ENCODE measurements around the gene MYOF. TPM values are rescaled to one million over a fixed set of nuclear protein-coding genes. Genes with fewer than 3 reads are reported as not detected.
A peak's percentile ranks its signal among the peaks of the same experiment; 100 is the strongest.
"Not testable (repeated sequence)": the region's sequence is repeated elsewhere in the genome, so short reads cannot be mapped to it uniquely, and the experiment has no call there.

Gene MYOF
- total RNA-seq, 6 experiments from 2014 or later = 401 to 553 (median 530) TPM

GRCh38 chr10:93290661-93291354 is 191.3 kb downstream of the MYOF start:
- no peak for DNase-seq
- TF ChIP-seq CTCF (IDR thresholded peaks at IDR 0.05) = no peak
- no peaks in the 10 kb centered on the region; the same call in 1 of the 2 replicates for H3K27me3 Mint-ChIP-seq (ENCODE audit: insufficient read depth)
- H3K9me3 Mint-ChIP-seq = no peaks in the 10 kb centered on the region
- H3K4me1 Mint-ChIP-seq (ENCODE audit: low read depth) = peaks cover 34% of the 10 kb centered on the region
- no peaks in the 10 kb centered on the region for H3K36me3 Mint-ChIP-seq (ENCODE audit: low read depth)
- no peak overlapping the region for H3K27ac Mint-ChIP-seq
- no peak overlapping the region for H3K4me3 Mint-ChIP-seq

DNA sequence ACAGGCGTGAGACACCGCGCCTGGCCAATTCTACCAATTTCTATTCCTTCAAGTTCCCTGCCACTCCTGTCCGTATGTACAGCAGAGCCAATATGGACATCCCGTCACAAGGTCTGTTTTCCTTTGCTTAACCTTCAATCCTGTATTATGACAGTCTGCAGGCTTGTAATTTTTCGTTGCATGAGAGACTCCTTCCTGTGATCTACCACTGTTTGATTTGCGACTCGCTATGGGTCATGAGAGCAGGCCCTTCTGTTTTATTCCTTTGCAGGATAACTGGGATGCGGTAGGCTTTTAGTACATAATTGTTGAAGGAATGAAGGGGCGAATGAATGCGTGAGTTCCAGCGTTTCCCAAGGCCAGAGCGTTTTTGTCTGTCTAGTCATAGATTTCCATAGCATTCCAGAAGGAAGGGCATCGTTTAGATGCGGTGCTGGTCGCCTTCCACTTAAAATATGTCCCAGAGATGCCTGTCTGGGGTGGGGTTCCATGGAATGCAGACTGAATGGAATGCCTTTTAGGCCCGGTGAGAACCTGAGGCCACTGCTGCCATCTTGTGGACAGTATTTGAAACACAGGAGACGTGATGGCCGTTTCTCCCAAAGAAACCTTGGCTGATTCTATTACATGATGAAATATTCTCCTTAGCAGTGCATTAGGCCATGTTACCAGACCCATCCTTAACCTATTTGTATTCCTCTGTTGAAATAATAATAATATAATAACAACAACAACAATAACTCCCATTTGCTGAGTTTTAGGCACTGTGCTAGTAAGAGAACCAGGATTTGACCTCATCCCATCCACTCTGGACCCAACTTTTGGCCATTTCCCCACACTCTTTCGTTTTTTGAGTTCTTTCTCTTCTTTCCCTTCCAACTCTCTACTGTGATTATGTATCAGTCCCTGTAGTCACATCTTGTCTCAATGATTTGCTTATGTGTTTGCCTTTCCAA is 193.2 kb downstream of the MYOF start:
- Mint-ChIP-seq H3K27ac (peak overlapping the region; percentile 70), H3K36me3 (ENCODE audit: low read depth) (no peaks in the 10 kb centered on the region), H3K4me3 (peak overlapping the region; percentile 16; the same call in 1 of the 2 replicates), H3K4me1 (ENCODE audit: low read depth) (peaks cover 32% of the 10 kb centered on the region), H3K9me3 (no peaks in the 10 kb centered on the region), H3K27me3 (ENCODE audit: insufficient read depth) (no peaks in the 10 kb centered on the region; the same call in 1 of the 2 replicates)
- peak; percentile 96 for TF ChIP-seq CTCF (IDR thresholded peaks at IDR 0.05)
- peak; percentile 93 for DNase-seq

GRCh38 chr10:93287775-93288174 is 194.4 kb downstream of the MYOF start:
- no peaks in the 10 kb centered on the region; the same call in 1 of the 2 replicates for H3K27me3 Mint-ChIP-seq (ENCODE audit: insufficient read depth)
- H3K27ac Mint-ChIP-seq = no peak overlapping the region

GRCh38 chr10:93284246-93284645 is 197.9 kb downstream of the MYOF start:
- H3K9me3 Mint-ChIP-seq; H3K27ac Mint-ChIP-seq; H3K4me3 Mint-ChIP-seq; H3K27me3 Mint-ChIP-seq (ENCODE audit: insufficient read depth); H3K36me3 Mint-ChIP-seq (ENCODE audit: low read depth); DNase-seq: not testable (repeated sequence)
- H3K4me1 Mint-ChIP-seq (ENCODE audit: low read depth) = peaks cover 22% of the 10 kb centered on the region

More at GRCh38 chr10:93287775-93288174, 194.4 kb downstream of the MYOF start:
- Mint-ChIP-seq H3K9me3 (no peaks in the 10 kb centered on the region), H3K4me1 (ENCODE audit: low read depth) (peaks cover 36% of the 10 kb centered on the region), H3K36me3 (ENCODE audit: low read depth) (no peaks in the 10 kb centered on the region), H3K4me3 (no peak overlapping the region)
- no peak for DNase-seq
- TF ChIP-seq CTCF (IDR thresholded peaks at IDR 0.05) = no peak

GRCh38 chr10:93281367-93281720 is 200.8 kb downstream of the MYOF start:
- Mint-ChIP-seq H3K4me1 (ENCODE audit: low read depth) (peaks cover 13% of the 10 kb centered on the region), H3K4me3 (no peak overlapping the region), H3K9me3 (no peaks in the 10 kb centered on the region), H3K27me3 (ENCODE audit: insufficient read depth) (peaks cover 3% of the 10 kb centered on the region; the same call in 1 of the 2 replicates), H3K27ac (no peak overlapping the region), H3K36me3 (ENCODE audit: low read depth) (no peaks in the 10 kb centered on the region)
- DNase-seq = no peak
- TF ChIP-seq CTCF (IDR thresholded peaks at IDR 0.05) = no peak

Measured in HFFc6 (cell line).